ENCODE measurements around the gene TMPRSS13.
"Not testable (repeated sequence)": the region's sequence is repeated elsewhere in the genome, so short reads cannot be mapped to it uniquely, and the experiment has no call there.

Gene TMPRSS13

GRCh38 chr11:117960406-117960805, 31.2 kb upstream of the TMPRSS13 start:
- H3K27ac Mint-ChIP-seq: no peak overlapping the region
- ATAC-seq: no peak

DNA sequence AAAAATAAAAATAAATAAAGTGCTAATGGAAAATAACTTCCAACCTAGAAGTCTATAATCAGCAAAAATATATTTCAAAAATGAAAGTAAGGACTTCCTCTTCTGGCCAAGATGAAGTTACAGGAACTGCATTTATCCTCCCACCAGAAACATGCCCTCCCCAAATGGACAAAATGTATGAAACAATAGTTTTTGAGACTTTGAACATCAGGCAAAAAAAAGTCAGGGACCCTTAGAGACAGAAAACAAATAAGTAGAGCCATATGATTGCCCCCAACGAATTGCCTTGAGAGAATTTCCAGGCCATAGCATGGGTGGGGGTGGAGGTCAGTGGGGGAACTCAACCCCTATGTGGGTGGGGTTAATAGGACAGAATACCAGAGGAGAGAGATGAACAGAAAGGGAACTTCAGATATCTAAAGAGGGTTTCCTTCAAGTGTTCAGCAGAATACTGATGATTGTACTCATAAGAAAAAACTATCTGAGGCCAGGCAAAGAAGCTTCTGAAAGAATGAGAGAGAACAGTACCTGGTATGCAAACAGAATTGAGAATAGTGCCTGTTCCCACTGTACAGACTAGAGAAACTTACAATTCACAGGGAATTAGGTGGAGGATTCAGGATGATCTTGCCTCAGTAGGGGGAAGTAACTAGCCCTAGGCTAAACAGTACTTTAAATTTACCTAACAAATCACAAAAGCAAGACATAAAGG, 30.4 kb upstream of the TMPRSS13 start:
- ATAC-seq: no peak
- no peaks in the 10 kb centered on the region for H3K27me3 Mint-ChIP-seq

More at GRCh38 chr11:117960406-117960805, 31.2 kb upstream of the TMPRSS13 start:
- Mint-ChIP-seq H3K36me3 (peaks cover 46% of the 10 kb centered on the region), H3K27me3 (no peaks in the 10 kb centered on the region), H3K9me3 (peaks cover 26% of the 10 kb centered on the region), H3K4me3 (no peak overlapping the region), H3K4me1 (peaks cover 22% of the 10 kb centered on the region)

DNA sequence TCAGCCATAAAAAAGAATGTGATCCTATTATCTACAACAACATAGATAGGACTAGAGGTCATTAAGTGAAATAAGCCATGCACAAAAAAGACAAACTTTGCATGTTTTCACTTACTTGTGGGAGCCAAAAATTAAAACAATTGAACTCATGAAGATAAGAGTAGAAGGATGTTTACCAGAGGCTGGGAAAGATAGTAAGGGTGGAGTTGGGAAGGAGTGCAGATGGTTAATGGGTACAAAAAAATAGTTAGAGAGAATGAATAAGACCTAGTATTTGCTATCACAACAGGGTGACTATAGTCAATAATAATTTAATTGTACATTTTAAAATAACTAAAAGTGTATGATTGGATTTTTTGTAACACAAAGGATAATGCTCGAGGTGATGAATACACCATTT, 29.7 kb upstream of the TMPRSS13 start:
- peaks cover 22% of the 10 kb centered on the region for H3K4me1 Mint-ChIP-seq
- H3K27ac Mint-ChIP-seq: peak overlapping the region; percentile 48
- H3K36me3 Mint-ChIP-seq: peaks cover 46% of the 10 kb centered on the region
- H3K4me3 Mint-ChIP-seq: no peak overlapping the region
- no peak for ATAC-seq
- peaks cover 26% of the 10 kb centered on the region for H3K9me3 Mint-ChIP-seq
- no peaks in the 10 kb centered on the region for H3K27me3 Mint-ChIP-seq

More for the DNA sequence above, 30.4 kb upstream of the TMPRSS13 start:
- Mint-ChIP-seq H3K9me3 (peaks cover 26% of the 10 kb centered on the region), H3K27ac (peak overlapping the region; percentile 48), H3K36me3 (peaks cover 46% of the 10 kb centered on the region), H3K4me3 (peak overlapping the region; percentile 22), H3K4me1 (peaks cover 22% of the 10 kb centered on the region)

GRCh38 chr11:117953024-117953671, 23.9 kb upstream of the TMPRSS13 start:
- Mint-ChIP-seq H3K27ac (peak overlapping the region; percentile 81), H3K4me3 (no peak overlapping the region), H3K27me3 (no peaks in the 10 kb centered on the region), H3K9me3 (peaks cover 16% of the 10 kb centered on the region), H3K4me1 (peaks cover 46% of the 10 kb centered on the region), H3K36me3 (peaks cover 24% of the 10 kb centered on the region)
- no peak for ATAC-seq

DNA sequence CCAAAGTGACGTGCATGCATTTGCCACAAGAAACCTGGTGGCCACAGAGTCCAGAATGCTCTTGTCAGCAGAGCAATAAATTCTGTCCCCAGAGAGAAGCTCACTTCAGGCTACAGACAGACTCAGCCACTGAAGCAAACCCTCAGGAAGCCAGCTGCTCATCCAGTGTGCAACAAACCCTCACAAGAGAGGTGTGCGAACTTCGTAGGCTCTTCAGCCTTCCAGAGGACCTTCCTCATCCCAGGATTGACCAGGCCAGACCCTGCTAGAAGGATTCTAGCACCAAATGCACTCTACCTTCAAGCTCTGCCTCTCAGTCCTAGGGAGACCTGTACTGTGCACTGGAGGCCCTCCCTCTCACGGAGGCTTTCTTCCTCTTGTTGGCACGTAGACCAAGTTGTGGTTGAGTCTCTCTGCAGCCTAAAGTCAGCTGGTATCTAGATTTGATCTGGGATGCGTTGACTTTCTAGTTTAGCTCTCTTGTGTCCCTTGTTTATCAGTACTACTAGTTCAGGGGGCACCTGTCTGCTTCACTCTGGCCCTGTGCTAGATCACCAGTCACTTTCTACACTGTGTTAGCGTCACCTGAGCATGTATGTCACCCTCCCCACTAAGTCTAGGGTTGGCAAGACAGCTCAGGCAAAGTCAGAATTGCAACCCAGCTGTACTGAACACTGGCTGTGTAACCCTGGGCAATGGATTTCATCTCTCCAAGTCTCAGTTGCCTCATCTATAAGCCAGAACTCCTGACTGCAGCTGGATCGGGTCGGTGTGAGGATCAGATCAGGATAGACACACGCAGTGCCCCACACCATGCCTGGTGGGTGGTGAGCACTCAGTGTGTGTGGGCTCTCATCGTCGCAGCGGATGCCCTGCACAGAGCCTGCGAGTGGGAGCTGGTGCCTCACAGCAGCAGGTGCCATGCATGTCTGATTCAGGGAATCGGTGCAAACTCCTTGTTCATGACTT, 22.1 kb upstream of the TMPRSS13 start:
- Mint-ChIP-seq H3K4me3 (peak overlapping the region; percentile 58), H3K27ac (peak overlapping the region; percentile 81), H3K27me3 (no peaks in the 10 kb centered on the region), H3K4me1 (peaks cover 59% of the 10 kb centered on the region), H3K36me3 (peaks cover 5% of the 10 kb centered on the region), H3K9me3 (peaks cover 4% of the 10 kb centered on the region)
- ATAC-seq: peak; percentile 89

DNA sequence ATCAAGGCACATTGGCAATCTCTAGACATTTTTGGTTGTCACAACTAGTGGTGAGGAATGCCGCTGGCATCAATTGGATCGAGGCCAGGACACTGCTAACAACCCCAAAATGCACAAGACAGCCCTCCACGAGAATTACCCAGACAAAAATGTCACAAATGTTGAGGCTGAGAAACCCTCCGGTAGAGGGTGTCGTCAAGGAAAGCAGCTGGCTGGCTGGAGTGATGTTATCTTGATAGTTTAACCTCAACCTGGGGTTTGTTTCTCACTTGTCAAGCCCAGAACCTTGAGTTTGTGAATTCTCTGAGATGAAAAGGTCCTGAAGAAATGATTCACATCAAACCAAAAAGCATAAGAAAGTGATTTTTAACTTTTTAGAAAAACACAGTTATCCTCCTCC, 21.1 kb upstream of the TMPRSS13 start:
- peak; percentile 64 for ATAC-seq
- peak overlapping the region; percentile 81 for H3K27ac Mint-ChIP-seq
- H3K9me3 Mint-ChIP-seq: no peaks in the 10 kb centered on the region
- H3K27me3 Mint-ChIP-seq: no peaks in the 10 kb centered on the region
- H3K4me3 Mint-ChIP-seq: peak overlapping the region; percentile 58
- H3K36me3 Mint-ChIP-seq: no peaks in the 10 kb centered on the region
- H3K4me1 Mint-ChIP-seq: peaks cover 69% of the 10 kb centered on the region

DNA sequence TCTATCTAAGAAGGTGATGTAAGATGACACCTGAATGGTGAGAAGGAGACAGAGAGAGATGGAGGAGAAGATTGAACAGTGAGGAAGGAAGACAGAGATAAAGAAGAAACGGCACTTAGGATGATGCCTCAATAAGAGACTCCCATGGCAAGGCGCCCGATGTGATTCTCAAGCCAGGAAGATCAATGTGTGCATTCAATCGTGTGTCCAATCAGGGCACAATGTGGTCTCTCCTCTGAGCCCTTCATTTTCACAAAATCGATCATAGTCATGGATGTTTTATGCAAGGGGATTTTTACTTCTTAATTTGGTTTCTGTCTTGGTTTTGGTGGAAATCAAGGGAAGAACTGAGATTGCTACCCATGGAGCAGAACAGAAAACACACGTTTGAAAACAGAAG, 19.9 kb upstream of the TMPRSS13 start:
- H3K27me3 Mint-ChIP-seq: no peaks in the 10 kb centered on the region
- ATAC-seq: no peak
- H3K36me3 Mint-ChIP-seq: no peaks in the 10 kb centered on the region
- peaks cover 80% of the 10 kb centered on the region for H3K4me1 Mint-ChIP-seq
- peak overlapping the region; percentile 21 for H3K27ac Mint-ChIP-seq
- no peaks in the 10 kb centered on the region for H3K9me3 Mint-ChIP-seq
- no peak overlapping the region for H3K4me3 Mint-ChIP-seq

GRCh38 chr11:117948466-117948865, 19.3 kb upstream of the TMPRSS13 start:
- not testable (repeated sequence) for ATAC-seq, H3K9me3 Mint-ChIP-seq, H3K36me3 Mint-ChIP-seq, H3K27me3 Mint-ChIP-seq, H3K4me3 Mint-ChIP-seq
- H3K27ac Mint-ChIP-seq: peak overlapping the region; percentile 21
- peaks cover 75% of the 10 kb centered on the region for H3K4me1 Mint-ChIP-seq

DNA sequence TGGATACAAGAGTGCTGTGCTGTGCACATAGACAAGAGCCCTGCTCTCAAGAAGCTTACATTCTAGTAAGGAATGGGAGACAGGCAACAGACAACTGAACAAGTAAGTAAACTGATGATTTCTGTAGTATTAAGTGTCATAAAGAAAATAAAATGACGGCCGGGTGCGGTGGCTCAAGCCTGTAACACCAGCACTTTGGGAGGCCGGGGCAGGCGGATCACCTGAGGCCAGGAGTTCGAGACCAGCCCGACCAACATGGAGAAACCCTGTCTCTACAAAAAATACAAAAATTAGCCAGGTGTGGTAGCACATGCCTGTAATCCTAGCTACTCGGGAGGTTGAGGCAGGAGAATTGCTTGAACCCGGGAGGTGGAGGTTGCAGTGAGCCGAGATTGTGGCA, 18.5 kb upstream of the TMPRSS13 start:
- not testable (repeated sequence) for H3K4me3 Mint-ChIP-seq, ATAC-seq, H3K27me3 Mint-ChIP-seq, H3K36me3 Mint-ChIP-seq, H3K9me3 Mint-ChIP-seq
- Mint-ChIP-seq H3K27ac (peak overlapping the region; percentile 21), H3K4me1 (peaks cover 68% of the 10 kb centered on the region)

- H3K27ac Mint-ChIP-seq: peak overlapping the region; percentile 21
- peaks cover 5% of the 10 kb centered on the region for H3K36me3 Mint-ChIP-seq
- no peaks in the 10 kb centered on the region for H3K9me3 Mint-ChIP-seq
- peak; percentile 66 for ATAC-seq
- no peak overlapping the region for H3K4me3 Mint-ChIP-seq
- peaks cover 67% of the 10 kb centered on the region for H3K4me1 Mint-ChIP-seq
- no peaks in the 10 kb centered on the region for H3K27me3 Mint-ChIP-seq
These were observed 17.8 kb upstream of the TMPRSS13 start for GRCh38 chr11:117946842-117947526.

DNA sequence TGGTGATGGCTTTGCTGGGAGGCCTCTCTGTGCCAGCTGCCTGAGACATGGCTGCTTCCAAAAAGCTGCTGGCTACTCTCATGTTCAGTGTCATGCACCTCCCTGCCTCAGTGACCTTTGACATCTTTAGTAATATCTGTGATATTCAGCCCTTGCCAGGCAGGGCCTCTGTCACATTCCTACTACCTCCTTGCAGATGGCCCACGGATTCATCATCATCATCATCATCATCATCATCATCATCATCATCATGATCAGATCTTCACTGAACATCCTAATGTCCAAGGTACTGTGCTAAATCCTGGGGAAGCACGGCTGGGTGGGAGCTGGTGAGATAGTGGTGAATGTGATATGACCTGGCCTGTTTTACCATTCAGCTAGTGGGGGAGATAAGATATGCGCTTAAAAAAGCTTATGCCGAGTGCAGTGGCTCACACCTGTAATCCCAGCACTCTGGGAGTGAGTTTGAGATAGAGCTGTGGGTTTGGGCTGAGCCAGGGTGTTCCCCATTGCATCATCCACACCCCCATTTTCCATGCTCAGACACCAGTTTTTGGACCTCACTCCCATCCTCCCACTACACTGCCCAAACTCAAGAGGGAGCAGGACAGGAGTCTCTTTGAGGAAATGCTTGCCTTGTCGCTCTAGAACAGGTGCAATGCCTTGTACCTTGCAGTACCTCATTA, 17.1 kb upstream of the TMPRSS13 start:
- Mint-ChIP-seq H3K4me1 (peaks cover 61% of the 10 kb centered on the region), H3K27me3 (no peaks in the 10 kb centered on the region), H3K36me3 (peaks cover 5% of the 10 kb centered on the region), H3K27ac (peak overlapping the region; percentile 21), H3K9me3 (no peaks in the 10 kb centered on the region), H3K4me3 (no peak overlapping the region)
- no peak for ATAC-seq

DNA sequence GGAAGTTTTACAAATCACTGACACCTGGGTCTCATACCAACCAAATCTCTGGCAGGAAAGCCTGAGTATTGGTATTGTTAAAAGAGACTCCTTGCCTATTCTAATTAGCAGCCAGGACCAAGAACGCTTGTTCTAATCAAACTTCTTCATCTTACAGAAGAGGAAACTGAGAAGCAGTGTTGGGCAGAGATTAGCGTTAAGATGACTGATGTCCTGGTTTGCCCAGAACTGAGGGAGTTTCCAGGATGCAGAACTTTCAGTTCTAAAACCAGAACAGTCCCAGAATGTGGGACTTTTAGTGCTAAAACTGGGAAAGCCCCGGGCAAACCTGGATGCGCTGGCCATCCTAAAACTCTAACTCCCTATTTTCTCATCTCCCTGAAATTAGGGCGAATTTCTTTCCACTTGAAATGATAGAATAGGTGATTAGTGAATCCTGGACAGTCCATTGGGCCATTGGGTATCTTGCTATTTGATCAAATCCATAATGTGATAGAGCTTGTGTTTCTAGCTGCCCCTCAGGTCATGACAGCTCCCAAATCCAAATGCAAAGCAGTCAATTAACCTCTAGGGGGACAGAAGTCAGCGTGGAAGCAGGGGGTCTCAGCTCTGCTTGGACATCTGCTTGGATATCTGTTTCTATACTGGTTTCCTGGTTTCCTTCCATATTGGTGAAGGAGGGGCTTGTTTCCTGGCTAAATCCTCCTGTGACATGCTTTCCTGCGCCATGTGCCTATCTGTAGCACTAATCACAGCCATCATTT, 16.0 kb upstream of the TMPRSS13 start:
- peak overlapping the region; percentile 56 for H3K27ac Mint-ChIP-seq

DNA sequence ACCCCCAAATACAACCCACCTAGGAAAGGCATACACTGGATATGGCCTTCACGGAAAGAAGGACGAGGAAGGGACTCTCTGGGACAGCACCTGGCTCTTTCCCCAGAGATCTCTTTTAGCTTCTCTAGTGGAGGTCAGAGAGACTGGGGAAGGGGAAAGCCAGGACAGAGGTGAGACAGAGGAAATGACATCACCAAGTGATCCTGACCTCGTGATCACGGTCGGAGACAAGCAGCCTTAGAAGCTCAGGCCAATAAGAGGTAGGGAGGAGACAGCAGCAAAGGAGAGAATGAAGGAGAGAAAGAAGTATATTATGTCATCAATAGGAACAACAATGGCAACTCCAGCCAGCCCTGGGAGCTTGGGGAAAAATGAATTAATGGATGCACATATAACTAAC, 15.4 kb upstream of the TMPRSS13 start:
- H3K9me3 Mint-ChIP-seq: no peaks in the 10 kb centered on the region
- H3K36me3 Mint-ChIP-seq: peaks cover 5% of the 10 kb centered on the region
- H3K27ac Mint-ChIP-seq: peak overlapping the region; percentile 56
- no peak for ATAC-seq
- peaks cover 43% of the 10 kb centered on the region for H3K4me1 Mint-ChIP-seq
- H3K27me3 Mint-ChIP-seq: no peaks in the 10 kb centered on the region
- H3K4me3 Mint-ChIP-seq: peak overlapping the region; percentile 3

More for the DNA sequence above, 16.0 kb upstream of the TMPRSS13 start:
- Mint-ChIP-seq H3K36me3 (peaks cover 5% of the 10 kb centered on the region), H3K27me3 (no peaks in the 10 kb centered on the region), H3K4me3 (no peak overlapping the region), H3K9me3 (no peaks in the 10 kb centered on the region), H3K4me1 (peaks cover 50% of the 10 kb centered on the region)
- no peak for ATAC-seq

Data from stimulated activated memory B cell treated with anti-CD40 and anti-IgM and Interleukin-4, amounts not matched to agents 10 μg/mL and 1 μg/mL and 100 μg/mL, for 72 hours (primary cell).